AG10803 (cell line): Measurements from ENCODE around the gene PLRG1.
A peak's percentile ranks its signal among the peaks of the same experiment; 100 is the strongest.

Source experiments
- DNase-seq: peaks from one replicate; pipeline ENCODE4 v3.0.0; 2010; ENCODE audit warnings: low read depth
- H3K4me3 ChIP-seq: 2 replicates; pipeline ENCODE4 v1.5.1; 2011; ENCODE audit warnings: mild to moderate bottlenecking, low read length, control low read depth
- TF ChIP-seq, protein P1 (sequence below): conservative IDR thresholded peaks from 2 replicates; pipeline ENCODE4 v1.5.1; 2011; ENCODE audit warnings: mild to moderate bottlenecking, low read length, control low read depth, inconsistent platforms

Gene PLRG1

DNA sequence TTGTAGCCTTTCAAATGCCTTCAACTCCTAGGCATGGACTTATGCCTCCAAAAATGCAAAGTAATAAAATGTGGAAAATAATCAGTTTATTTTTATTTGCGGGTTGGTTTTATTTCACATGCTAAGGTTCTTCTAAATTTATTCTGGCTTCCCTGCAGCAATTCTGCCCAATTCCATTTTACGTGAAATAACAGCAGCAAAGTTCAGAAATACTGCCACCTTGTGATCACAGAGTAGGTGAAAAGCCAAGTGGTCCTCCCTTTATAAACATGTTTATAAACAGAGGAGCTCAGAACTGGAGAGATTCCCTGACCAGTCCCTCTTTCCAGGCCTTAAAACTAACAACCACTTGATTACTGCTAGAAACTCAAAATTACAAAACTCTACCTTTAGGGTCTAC lies 43.9 kb downstream of the PLRG1 start:
- H3K4me3 ChIP-seq = no peak overlapping the region
- peak; percentile 37 for DNase-seq
- TF ChIP-seq, protein P1, sequence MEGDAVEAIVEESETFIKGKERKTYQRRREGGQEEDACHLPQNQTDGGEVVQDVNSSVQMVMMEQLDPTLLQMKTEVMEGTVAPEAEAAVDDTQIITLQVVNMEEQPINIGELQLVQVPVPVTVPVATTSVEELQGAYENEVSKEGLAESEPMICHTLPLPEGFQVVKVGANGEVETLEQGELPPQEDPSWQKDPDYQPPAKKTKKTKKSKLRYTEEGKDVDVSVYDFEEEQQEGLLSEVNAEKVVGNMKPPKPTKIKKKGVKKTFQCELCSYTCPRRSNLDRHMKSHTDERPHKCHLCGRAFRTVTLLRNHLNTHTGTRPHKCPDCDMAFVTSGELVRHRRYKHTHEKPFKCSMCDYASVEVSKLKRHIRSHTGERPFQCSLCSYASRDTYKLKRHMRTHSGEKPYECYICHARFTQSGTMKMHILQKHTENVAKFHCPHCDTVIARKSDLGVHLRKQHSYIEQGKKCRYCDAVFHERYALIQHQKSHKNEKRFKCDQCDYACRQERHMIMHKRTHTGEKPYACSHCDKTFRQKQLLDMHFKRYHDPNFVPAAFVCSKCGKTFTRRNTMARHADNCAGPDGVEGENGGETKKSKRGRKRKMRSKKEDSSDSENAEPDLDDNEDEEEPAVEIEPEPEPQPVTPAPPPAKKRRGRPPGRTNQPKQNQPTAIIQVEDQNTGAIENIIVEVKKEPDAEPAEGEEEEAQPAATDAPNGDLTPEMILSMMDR = peak; percentile 67

DNA sequence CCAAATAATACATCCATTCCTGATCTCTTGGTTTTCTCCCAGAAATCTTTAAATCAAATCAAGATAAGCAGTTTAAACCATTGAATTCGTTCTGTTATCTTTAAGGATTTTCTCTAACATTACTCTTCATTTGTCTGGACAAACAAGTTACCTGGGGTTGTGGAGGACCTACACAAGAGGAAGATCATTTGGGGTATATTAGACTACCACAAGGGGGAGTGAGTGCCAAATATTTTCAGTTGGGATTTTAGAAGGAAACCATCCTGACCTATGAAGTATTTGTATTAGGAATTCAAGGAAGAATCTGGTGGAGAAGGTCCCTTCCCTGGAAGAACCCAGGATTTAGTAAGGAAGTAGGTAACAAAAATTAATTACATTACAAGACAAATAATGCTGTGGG lies 46.6 kb downstream of the PLRG1 start:
- H3K4me3 ChIP-seq = no peak overlapping the region
- peak; percentile 19 for DNase-seq
- TF ChIP-seq, protein P1 = peak; percentile 59

DNA sequence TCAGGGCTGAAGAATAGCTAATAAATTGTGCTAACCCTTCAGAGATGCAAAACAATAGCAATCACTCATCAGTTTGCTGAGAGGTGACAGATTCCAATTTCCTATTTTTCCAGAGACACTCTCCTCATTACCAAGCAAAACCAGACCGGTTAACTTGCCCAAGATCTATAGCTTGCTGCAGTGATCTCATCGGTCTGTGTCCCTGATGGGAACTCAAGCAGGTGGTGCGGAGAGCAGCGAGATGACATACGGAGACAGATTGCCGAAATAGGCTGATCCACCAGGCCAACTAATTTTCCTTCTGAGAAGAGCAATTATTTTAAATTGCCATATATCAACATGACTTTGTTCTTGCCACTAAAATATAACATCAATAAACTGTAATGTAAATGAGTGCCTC lies 48.1 kb downstream of the PLRG1 start:
- H3K4me3 ChIP-seq = no peak overlapping the region
- DNase-seq = no peak
- TF ChIP-seq, protein P1 = no peak

DNA sequence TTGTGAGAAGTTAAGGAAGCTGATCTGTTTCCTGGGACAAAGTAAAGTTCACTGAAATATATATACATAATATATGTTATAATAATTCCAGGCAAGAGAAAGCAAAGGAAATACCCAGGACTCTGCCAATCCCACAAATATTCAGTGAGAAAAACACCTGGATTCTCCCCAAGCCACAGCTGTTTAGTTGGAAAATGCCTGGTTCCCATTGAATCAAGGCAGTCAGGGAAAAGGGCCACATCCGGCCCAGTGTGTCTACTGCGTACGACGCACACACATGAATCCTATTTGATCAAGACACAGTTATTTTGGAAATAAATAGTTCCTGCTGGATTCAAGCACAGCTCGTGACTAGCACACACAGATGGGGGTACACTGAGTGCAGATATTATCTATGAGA lies 52.3 kb downstream of the PLRG1 start:
- TF ChIP-seq, protein P1 = no peak
- peak; percentile 31 for DNase-seq
- H3K4me3 ChIP-seq = no peak overlapping the region

DNA sequence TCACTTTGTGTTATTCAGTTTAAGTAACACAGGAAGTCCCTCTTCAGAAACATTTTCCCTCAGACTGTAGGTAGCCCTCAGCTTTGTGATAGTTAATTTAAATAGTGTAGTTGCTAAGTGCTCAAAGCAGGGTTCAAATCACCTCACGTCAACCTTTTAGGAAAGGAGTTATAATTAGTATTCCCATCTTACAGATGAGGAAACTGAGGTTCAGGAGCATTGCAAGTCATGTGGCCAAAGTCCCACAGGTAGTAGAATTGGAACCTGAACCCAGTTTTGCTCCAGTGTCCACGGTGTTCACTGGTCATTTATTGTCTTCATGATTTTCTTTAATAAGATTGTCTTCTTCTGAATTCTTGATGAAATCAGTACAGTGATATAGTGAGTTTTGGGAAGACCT lies 54.3 kb downstream of the PLRG1 start:
- no peak for DNase-seq
- TF ChIP-seq, protein P1 = no peak
- H3K4me3 ChIP-seq = no peak overlapping the region

DNA sequence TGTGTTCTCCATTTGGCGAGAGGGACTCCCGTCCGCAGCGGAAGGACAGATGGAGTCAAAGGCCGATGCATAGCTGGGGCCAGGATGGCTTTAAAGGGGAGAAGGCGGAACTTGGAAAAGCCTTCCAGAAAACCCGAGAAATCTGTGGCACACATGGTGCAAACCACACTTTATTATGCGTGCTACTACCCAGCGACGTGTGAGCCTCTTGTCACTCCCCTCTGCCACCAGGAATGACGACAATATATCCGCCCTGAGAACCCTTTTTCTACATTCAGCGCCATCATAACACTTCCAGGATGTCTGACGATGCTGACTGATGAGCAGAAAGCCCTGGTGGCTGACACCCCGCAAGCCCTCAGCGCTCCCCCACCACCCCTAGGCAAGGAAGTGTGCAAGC lies 57.9 kb downstream of the PLRG1 start:
- no peak overlapping the region for H3K4me3 ChIP-seq
- no peak for DNase-seq

More for the DNA sequence above, 57.9 kb downstream of the PLRG1 start:
- TF ChIP-seq, protein P1 = no peak
